ENCODE measurements around the gene AIPL1. TPM values are rescaled to one million over a fixed set of nuclear protein-coding genes. Genes with fewer than 3 reads are reported as not detected.

AIPL1 gene
- total RNA-seq, 4 donors from 2014 or later: not detected

DNA sequence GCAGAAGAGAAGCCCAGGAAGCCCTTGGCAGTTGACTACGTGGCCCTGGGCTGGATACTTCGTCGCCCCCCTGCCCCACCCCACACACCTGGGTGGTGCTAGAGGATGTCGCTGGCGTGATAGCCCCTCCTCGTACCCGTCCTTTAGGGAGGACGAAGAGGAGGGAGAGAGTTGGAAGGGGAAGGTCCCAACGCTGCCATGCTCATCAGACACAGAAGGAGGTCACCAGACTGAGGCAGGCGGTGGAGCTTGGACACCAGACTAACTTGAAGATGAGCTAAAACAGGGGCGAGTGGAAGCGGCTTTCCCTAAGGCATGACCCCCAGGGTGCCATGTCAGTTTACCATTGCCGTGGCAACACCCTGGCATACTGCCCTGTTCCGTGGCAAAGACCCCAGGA lies 11.0 kb downstream of the AIPL1 start:
- whole genome bisulfite sequencing, 2 donors (ENCODE audit: low coverage in 1 of 2): 40 to 67% methylated on average over 1 to 14 of the region's 14 CpGs
- no peaks in the 10 kb centered on the region for H3K36me3 ChIP-seq
- TF ChIP-seq EP300 (IDR thresholded peaks at IDR 0.05) (no peak), POLR2AphosphoS5 (IDR thresholded peaks at IDR 0.05) (no peak), POLR2A (IDR thresholded peaks at IDR 0.05) (no peak)
- TF ChIP-seq, protein P1, sequence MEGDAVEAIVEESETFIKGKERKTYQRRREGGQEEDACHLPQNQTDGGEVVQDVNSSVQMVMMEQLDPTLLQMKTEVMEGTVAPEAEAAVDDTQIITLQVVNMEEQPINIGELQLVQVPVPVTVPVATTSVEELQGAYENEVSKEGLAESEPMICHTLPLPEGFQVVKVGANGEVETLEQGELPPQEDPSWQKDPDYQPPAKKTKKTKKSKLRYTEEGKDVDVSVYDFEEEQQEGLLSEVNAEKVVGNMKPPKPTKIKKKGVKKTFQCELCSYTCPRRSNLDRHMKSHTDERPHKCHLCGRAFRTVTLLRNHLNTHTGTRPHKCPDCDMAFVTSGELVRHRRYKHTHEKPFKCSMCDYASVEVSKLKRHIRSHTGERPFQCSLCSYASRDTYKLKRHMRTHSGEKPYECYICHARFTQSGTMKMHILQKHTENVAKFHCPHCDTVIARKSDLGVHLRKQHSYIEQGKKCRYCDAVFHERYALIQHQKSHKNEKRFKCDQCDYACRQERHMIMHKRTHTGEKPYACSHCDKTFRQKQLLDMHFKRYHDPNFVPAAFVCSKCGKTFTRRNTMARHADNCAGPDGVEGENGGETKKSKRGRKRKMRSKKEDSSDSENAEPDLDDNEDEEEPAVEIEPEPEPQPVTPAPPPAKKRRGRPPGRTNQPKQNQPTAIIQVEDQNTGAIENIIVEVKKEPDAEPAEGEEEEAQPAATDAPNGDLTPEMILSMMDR (IDR thresholded peaks at IDR 0.05): no peak
- ATAC-seq: no peak
- no peak overlapping the region for H3K4me3 ChIP-seq
- H3K9me3 ChIP-seq: no peaks in the 10 kb centered on the region
- H3K27ac ChIP-seq: no peak overlapping the region
- peaks cover 56% of the 10 kb centered on the region for H3K27me3 ChIP-seq
- peaks cover 0 to 5% (median 0%) of the 10 kb centered on the region in 3 donors for H3K4me1 ChIP-seq

DNA sequence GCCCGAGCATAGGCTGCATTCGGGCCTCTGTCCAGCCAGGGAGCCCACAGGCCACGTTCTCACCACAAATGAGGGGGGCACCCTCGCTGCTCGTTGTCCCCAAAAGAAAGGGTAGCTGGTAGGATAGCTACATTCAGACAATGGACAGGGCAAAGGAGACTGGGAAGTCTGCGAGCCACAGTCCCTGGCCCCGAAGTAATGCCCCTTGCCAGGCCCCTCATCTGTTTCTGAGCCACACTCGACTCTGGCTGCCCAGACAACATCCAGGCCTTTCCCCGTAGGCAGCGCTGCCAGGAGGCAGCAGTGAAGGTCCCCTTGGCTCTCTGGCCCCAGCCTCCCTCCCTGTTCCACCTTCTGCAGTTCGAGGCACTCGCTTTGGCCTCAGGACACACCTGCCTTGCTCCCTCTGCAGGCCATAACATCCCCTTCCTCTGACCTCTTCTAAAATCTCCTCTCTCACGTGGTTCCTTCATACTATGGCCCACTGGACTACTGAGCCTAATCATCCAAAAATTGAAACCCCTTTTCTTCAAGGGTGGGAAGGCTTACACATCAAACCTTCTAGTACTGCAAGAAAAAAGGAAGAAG lies 12.2 kb downstream of the AIPL1 start:
- H3K27me3 ChIP-seq: peaks cover 67% of the 10 kb centered on the region
- H3K36me3 ChIP-seq: no peaks in the 10 kb centered on the region
- no peak for ATAC-seq
- H3K27ac ChIP-seq: no peak overlapping the region
- 43 to 58% methylated on average over 5 to 7 of the region's 13 CpGs for WGBS, 2 donors (ENCODE audit: low coverage in 1 of 2)
- peaks cover 0 to 5% (median 0%) of the 10 kb centered on the region in 3 donors for H3K4me1 ChIP-seq
- no peaks in the 10 kb centered on the region for H3K9me3 ChIP-seq
- no peak overlapping the region for H3K4me3 ChIP-seq
- TF ChIP-seq, protein P1 (IDR thresholded peaks at IDR 0.05): no peak
- no peak for TF ChIP-seq EP300 (IDR thresholded peaks at IDR 0.05)
- no peak for TF ChIP-seq POLR2A (IDR thresholded peaks at IDR 0.05)
- TF ChIP-seq POLR2AphosphoS5 (IDR thresholded peaks at IDR 0.05): no peak

DNA sequence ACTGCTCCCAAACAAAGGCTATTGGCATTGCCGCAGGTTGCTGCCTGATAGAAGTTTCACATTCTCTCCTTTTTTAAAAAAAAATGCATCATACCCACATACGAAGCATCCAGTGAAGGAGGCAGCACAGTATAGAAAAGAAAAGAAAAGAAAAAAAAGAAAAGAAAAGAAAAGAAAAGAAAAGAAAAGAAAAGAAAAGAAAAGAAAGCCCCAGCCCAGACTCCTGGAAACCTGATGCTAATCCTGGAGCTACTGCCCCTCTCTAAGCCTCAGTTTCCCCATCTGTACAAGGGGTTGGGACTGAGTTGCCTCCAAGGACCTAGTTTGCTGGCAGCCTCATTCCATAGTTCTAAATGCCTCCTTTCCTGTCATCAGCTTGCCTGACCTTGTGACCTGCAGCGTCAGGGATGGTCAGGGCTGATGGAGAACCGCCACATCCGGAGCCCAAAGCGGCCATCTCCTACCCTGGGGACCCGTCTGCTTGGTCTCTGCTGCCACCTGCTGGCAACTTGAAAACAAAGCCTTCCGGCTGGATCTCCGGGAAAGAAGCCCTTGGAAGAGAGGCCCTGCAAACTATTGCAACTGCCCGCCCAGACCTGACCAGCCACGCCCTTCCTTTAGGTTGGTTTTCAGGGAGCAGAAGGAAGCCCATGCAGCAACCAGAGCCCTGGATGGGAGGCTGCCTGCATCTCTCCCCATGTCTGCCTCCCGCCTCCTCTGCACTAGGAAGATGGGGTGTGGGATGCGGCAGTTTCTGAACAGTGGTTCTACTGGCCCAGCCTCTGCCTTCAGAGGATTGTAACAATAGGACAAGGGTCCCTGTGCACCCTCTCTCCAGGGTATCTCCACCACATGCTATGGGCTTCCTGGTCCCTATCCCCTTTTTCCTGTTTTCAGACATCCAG lies 13.0 kb downstream of the AIPL1 start:
- WGBS, 2 donors (ENCODE audit: low coverage in 1 of 2): 8% methylated on average over 8 of the region's 13 CpGs; no CpG with 5 or more reads in 1 of the 2 donors

DNA sequence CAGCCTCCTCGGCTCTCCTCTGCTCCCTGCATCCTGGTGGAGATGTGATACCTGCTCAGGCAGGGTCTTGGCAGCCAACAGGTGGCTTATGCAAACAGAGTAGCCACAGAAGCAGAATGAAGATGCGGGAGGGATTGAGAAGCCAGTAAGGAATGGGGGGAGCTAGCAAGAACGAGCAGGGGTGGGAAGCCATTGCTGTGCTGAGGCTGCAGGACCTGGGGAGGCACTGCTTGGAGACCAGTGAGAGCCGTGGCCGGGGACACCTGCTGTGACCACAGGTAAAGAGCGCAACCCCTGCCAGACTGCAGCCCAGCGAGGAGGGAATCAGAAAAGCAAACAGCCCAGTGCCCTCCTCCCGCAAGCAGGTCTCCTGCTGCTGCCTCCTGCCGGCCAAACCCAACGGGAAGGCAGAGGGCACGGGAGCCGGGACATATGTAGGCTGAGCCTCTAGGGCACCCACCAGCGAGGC lies 14.7 kb downstream of the AIPL1 start:
- Histone ChIP-seq H3K27me3 (peaks cover 80% of the 10 kb centered on the region), H3K27ac (no peak overlapping the region), H3K4me1 (peaks cover 0 to 5% (median 0%) of the 10 kb centered on the region in 3 donors), H3K4me3 (no peak overlapping the region), H3K36me3 (no peaks in the 10 kb centered on the region), H3K9me3 (no peaks in the 10 kb centered on the region)
- TF ChIP-seq POLR2AphosphoS5 (IDR thresholded peaks at IDR 0.05): no peak
- no peak for TF ChIP-seq EP300 (IDR thresholded peaks at IDR 0.05)
- TF ChIP-seq POLR2A (IDR thresholded peaks at IDR 0.05): no peak
- TF ChIP-seq, protein P1 (IDR thresholded peaks at IDR 0.05): no peak
- 10 to 24% methylated on average over 6 to 7 of the region's 13 CpGs for WGBS, 2 donors (ENCODE audit: low coverage in 1 of 2)
- ATAC-seq: no peak

More for the DNA sequence above, 13.0 kb downstream of the AIPL1 start:
- TF ChIP-seq, protein P1 (IDR thresholded peaks at IDR 0.05): peak in 3 of 4 experiments; percentile 73 to 89 (median 83)
- no peak for TF ChIP-seq POLR2A (IDR thresholded peaks at IDR 0.05)
- H3K4me3 ChIP-seq: no peak overlapping the region
- H3K9me3 ChIP-seq: no peaks in the 10 kb centered on the region
- ATAC-seq: peak; percentile 79
- H3K36me3 ChIP-seq: no peaks in the 10 kb centered on the region
- no peak overlapping the region for H3K27ac ChIP-seq
- H3K4me1 ChIP-seq: peaks cover 0 to 5% (median 0%) of the 10 kb centered on the region in 3 donors
- peaks cover 73% of the 10 kb centered on the region for H3K27me3 ChIP-seq
